ENCODE data around the gene TMEM163.

GRCh38 chr2:134626781-134627180, 92.0 kb downstream of the TMEM163 start:
- TF ChIP-seq POLR2AphosphoS5 (IDR thresholded peaks at IDR 0.05) (no peak), CTCF (IDR thresholded peaks at IDR 0.05; ENCODE audit: poor library complexity, severe bottlenecking) (no peak)
